ENCODE results near the gene NME3. TPM values are rescaled to one million over a fixed set of nuclear protein-coding genes. Genes with fewer than 3 reads are reported as not detected.
"Not testable (repeated sequence)": the region's sequence is repeated elsewhere in the genome, so short reads cannot be mapped to it uniquely, and the experiment has no call there.

Gene NME3
- total RNA-seq, 1 donor from 2014 or later, result 38.9 TPM

- DNase-seq (ENCODE audit: low read depth), result no peak
Measured at GRCh38 chr16:1749152-1750117, 21.9 kb downstream of the NME3 start.

- DNase-seq (ENCODE audit: low read depth), result no peak
Measured at GRCh38 chr16:1747934-1748333, 23.4 kb downstream of the NME3 start.

- DNase-seq (ENCODE audit: low read depth), result no peak
Measured at GRCh38 chr16:1746693-1747195, 24.6 kb downstream of the NME3 start.

DNA sequence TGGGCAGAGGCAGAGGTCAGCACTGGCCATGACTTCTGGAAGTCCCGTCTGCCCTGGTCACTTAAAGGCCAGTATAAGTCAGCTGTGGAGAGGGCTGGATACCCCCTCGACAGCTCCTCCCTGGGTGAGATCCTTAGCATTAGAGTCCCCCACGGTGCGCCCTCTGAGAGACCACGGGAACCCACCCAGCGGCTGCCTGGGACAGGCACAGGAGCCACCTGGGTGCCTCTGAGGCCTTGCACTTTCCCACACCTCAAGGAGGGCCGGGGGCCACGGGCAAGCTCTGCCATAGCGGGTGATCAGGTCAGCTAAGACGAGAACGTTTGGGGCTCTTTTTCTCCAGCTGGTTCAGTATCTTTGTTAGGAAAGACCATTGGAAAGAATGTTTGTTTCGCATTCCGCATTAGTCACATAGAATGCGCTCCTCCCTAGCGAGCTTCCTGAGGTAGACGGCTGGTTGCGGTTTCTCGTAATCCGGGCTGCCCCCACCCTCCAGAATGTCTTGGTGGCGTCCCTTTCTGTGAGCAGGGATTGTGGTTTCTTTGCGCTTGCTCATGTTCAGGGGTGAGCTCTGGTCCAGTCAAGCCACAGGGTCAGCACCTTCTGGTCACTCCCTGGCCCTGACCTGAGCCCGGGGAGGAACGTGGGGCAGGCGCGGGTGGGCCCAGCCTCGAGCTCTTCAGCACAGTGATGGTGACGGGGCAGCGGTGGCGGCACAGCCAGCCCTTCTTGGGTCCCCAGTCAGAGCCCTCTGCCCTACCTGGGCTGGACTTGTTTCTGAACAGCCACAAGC is 25.2 kb downstream of the NME3 start:
- DNase-seq (ENCODE audit: low read depth), result no peak

DNA sequence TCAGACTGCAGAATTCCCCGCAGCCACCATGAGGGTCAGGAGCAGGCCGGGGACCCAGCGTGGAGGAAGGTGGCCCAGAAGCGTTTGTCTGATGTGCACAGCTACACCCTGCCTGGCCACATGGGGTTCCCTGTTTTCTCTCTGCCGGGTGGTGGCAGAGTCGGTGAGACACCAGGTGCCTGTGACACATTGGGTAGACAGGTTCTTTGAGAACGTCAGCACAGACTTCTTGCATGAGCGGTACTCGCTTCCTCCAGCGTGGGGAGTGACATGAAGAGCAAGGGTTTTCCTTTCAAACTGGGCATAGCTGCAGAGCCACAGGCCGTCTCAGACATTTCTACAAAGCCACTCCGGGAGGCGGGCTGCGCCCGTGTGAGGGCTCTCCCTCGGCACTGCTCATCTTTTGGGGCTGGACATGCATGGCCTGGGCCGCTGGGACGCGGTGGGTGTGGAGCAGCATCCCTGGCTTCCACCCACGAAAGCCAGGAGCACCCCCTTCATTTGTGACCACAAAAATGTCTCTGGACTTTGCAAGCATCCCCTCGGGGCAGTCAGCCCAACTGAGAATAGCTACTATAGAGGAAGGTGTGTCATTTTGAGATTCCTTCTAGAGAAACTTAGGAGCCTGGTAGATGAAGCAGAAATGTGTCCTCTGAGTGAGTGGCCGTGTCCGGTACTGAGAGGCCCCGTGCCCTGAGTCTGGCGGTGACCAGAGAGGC is 26.0 kb downstream of the NME3 start:
- DNase-seq (ENCODE audit: low read depth), result peak; percentile 20

GRCh38 chr16:1744338-1744840 is 27.0 kb downstream of the NME3 start:
- no peak for DNase-seq (ENCODE audit: low read depth)

DNA sequence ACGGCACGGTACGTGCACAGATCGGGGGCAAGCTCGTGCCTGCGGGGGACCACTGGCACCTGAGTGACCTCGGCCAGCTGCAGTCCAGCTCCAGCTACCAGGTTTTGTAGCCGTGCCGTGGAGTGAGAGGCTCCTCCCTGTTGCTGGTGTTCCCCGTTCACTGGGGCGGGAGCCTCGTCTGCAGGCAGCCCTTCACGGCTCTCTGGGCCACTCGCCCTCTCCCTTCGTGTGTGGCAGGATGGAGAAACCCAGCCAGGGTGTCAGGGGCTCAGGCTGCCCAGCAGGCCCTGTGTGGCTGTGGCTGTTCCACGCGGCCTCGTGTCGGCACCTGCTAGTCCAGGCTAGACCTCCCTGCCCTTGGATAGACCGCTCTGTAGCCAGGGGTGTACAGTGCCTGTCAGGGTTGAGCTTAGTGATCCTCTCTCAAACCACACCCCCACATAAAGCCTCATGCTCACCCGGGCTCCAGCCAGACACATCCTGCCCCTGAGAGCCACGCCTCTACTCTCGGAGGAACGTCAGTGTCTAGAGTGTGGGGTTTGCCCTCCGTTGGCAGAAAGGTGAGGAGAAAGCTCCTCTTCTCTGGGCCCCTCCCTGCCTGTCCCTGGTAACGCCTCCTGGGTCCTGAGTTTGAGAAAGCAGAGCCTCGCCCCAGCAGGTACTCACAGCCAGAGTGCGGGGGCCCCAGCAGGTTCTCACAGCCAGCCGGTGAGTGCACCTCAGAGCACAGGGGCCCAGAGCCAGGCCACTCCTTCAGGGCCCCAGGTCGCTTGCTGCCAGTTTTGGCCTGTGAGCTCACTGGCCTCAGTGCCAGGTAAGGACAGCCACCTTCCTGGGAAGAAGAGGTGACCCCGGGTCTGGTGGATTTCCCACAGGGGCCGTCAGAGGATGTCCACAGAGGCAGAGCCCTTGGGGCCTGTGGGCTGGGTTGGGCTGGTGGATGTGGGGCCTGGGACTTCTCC is 27.7 kb downstream of the NME3 start:
- DNase-seq (ENCODE audit: low read depth), result no peak

- no peak for DNase-seq (ENCODE audit: low read depth)
Measured at GRCh38 chr16:1741553-1742165, 29.7 kb downstream of the NME3 start.

- DNase-seq (ENCODE audit: low read depth), result no peak
Measured at GRCh38 chr16:1740781-1741490, 30.4 kb downstream of the NME3 start.

- no peak for DNase-seq (ENCODE audit: low read depth)
Measured at GRCh38 chr16:1740234-1740633, 31.1 kb downstream of the NME3 start.

GRCh38 chr16:1734816-1735215 is 36.5 kb downstream of the NME3 start:
- no peak for DNase-seq (ENCODE audit: low read depth)

DNA sequence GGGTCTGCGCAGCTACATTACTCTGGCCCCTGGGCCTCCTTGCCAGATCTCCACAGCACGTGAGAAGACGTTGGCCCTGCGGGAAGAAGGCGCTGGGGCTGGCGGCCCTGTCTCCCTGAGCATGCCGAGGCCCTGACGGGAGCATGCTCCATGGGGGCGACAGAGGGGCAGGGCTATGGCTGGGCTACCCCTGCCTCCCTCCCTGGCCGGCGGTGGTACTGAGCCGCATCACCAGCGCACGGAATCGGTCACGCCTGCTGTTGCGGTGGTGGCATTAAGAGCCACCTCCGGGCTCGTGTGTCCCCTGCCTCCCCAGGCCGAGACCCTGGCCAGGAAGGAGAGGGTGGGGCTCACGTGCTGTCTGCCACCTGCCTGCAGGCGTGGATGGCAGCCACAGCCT is 37.2 kb downstream of the NME3 start:
- no peak for DNase-seq (ENCODE audit: low read depth)

GRCh38 chr16:1732551-1732987 is 38.8 kb downstream of the NME3 start:
- DNase-seq (ENCODE audit: low read depth), result not testable (repeated sequence)

- DNase-seq (ENCODE audit: low read depth), result no peak
Measured at GRCh38 chr16:1732071-1732470, 39.3 kb downstream of the NME3 start.

DNA sequence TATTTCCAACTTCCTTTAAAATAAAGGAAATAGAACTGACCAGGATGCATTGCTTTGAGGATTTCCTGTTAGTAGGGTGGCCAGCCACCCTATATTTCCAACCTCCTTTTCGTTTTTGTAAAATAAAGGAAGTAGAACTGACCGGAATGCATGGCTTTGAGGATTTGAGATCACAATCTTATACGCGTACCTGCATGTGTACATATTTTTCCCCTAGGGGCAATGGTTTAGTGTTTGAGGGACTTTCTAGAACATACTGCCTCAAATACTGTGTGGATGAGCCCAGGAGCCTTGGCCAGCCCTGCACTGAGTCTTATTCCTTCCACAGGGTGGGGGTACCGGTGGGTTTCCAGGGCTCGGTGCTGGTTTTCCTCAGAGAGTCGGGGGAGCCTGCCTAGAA is 39.7 kb downstream of the NME3 start:
- DNase-seq (ENCODE audit: low read depth), result no peak

GRCh38 chr16:1731073-1731472 is 40.3 kb downstream of the NME3 start:
- no peak for DNase-seq (ENCODE audit: low read depth)

GRCh38 chr16:1729445-1729844 is 41.9 kb downstream of the NME3 start:
- DNase-seq (ENCODE audit: low read depth), result no peak

DNA sequence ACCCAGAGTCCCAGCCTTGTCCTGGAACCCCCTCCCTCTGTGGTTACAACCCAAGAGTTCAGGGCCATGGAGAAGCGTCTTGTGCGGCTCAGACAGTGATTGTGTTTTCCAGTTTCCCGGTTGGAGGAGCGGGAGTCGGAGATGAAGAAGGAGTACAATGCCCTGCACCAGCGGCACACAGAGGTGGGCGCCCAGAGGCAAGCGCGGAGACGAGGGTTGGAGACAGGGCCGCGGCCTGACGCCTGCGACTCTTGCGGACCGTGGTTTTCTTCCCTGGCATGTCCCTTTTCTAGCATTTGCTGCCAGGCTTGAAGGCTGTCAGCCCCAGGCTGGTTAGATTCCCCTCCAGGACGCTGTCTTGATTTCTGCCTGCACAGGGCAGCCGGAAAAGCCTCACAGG is 42.3 kb downstream of the NME3 start:
- no peak for DNase-seq (ENCODE audit: low read depth)

Measured in renal cortical epithelial cell (primary cell).